WERI-Rb-1 (cell line): ENCODE data around the gene LHPP.

Source experiments
- DNase-seq: peaks from one replicate; pipeline ENCODE4 v3.0.0-alpha.2; 2020
- H3K27ac ChIP-seq: fragments of 250-450 bp; sonication (Bioruptor Pico); 2 replicates; pipeline ENCODE4 v1.5.1; 2020; ENCODE audit warnings: mild to moderate bottlenecking, moderate library complexity
- H3K27me3 ChIP-seq: fragments of 250-450 bp; sonication (Bioruptor Pico); 2 replicates; pipeline ENCODE4 v1.5.1; 2021; ENCODE audit warnings: mild to moderate bottlenecking, low read depth, moderate library complexity; ENCODE audit not compliant: insufficient read depth, severe bottlenecking
- H3K36me3 ChIP-seq: fragments of 250-450 bp; sonication (Bioruptor Pico); 2 replicates; pipeline ENCODE4 v1.5.1; 2020; ENCODE audit warnings: mild to moderate bottlenecking, moderate library complexity
- H3K4me3 ChIP-seq: 2 replicates; pipeline ENCODE4 v1.5.1; 2011; ENCODE audit warnings: low read depth, mild to moderate bottlenecking, control low read depth, low read length
- H3K9me3 ChIP-seq: fragments of 250-450 bp; sonication (Bioruptor Pico); 2 replicates; pipeline ENCODE4 v1.5.1; 2021; ENCODE audit warnings: mild to moderate bottlenecking, moderate library complexity; ENCODE audit not compliant: severe bottlenecking
- CTCF ChIP-seq: IDR thresholded peaks from 2 replicates; pipeline ENCODE4 v1.5.1; 2011; ENCODE audit warnings: low read depth, mild to moderate bottlenecking, control low read depth, inconsistent platforms, low read length

The LHPP gene

GRCh38 chr10:124622158-124622557 lies 160.5 kb downstream of the LHPP start:
- Histone ChIP-seq H3K36me3 (no peaks in the 10 kb centered on the region; the same call in 1 of the 2 replicates), H3K27me3 (no peaks in the 10 kb centered on the region), H3K9me3 (no peaks in the 10 kb centered on the region), H3K4me3 (no peak overlapping the region), H3K27ac (no peak overlapping the region)
- TF ChIP-seq CTCF, result no peak
- no peak for DNase-seq

- H3K9me3 ChIP-seq, result no peaks in the 10 kb centered on the region
- TF ChIP-seq CTCF, result no peak
- no peak for DNase-seq
- no peak overlapping the region for H3K4me3 ChIP-seq
- H3K27me3 ChIP-seq, result no peaks in the 10 kb centered on the region
- no peaks in the 10 kb centered on the region; the same call in 1 of the 2 replicates for H3K36me3 ChIP-seq
- no peak overlapping the region for H3K27ac ChIP-seq
These were observed 161.4 kb downstream of the LHPP start for GRCh38 chr10:124622866-124623536.

DNA sequence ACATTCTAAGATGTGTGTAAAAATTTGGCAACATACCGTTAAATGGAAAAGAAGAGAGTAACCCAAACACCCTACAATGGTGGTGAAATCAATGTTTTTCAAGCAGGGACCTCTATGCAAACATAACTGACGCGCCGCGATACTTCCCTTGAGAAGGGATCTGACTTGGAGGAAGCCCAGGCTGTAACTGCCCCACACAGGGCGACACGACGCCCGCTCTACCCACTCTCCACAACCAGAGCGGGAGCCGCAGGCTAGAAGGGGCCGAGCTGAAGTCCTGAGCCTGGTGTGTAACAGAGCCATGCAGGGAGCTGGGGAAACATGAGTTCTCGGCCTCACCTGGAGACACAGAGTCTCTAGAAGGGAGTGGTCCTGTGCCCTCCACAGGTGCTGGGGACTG lies 162.4 kb downstream of the LHPP start:
- no peak overlapping the region for H3K27ac ChIP-seq

DNA sequence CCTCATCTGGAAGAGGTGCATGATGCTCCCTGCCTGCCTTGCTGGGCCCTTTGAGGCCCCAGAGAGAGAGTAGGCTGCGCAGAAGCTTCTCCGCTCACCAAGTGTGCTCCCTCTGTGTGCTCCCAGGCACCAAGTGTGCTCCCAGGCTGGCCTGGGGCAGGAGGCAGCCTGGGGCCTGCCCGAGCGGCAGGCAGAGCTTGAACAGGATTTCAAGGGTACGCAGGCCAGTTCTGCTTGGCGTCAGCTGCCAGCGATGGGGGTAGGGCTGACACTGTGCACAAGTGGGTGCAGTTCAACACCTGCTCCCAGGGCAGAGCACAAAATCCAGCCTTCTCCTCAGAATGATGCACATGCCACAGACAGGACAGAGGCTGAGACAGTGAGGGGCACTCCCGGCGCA lies 162.8 kb downstream of the LHPP start:
- DNase-seq, result no peak
- no peaks in the 10 kb centered on the region for H3K27me3 ChIP-seq
- no peak overlapping the region for H3K4me3 ChIP-seq
- H3K27ac ChIP-seq, result no peak overlapping the region
- no peaks in the 10 kb centered on the region for H3K9me3 ChIP-seq
- H3K36me3 ChIP-seq, result no peaks in the 10 kb centered on the region
- TF ChIP-seq CTCF, result no peak

More for the DNA sequence above, 162.4 kb downstream of the LHPP start:
- DNase-seq, result no peak
- no peaks in the 10 kb centered on the region for H3K9me3 ChIP-seq
- no peaks in the 10 kb centered on the region for H3K27me3 ChIP-seq
- no peak overlapping the region for H3K4me3 ChIP-seq
- no peaks in the 10 kb centered on the region for H3K36me3 ChIP-seq
- no peak for TF ChIP-seq CTCF

- Histone ChIP-seq H3K27me3 (no peaks in the 10 kb centered on the region), H3K9me3 (no peaks in the 10 kb centered on the region), H3K4me3 (no peak overlapping the region), H3K27ac (no peak overlapping the region), H3K36me3 (no peaks in the 10 kb centered on the region)
- DNase-seq, result no peak
- no peak for TF ChIP-seq CTCF
These were observed 163.3 kb downstream of the LHPP start for GRCh38 chr10:124624895-124625294.

- TF ChIP-seq CTCF, result no peak
- no peaks in the 10 kb centered on the region for H3K36me3 ChIP-seq
These were observed 164.2 kb downstream of the LHPP start for GRCh38 chr10:124625831-124626238.

More at GRCh38 chr10:124625831-124626238, 164.2 kb downstream of the LHPP start:
- H3K27me3 ChIP-seq, result no peaks in the 10 kb centered on the region
- no peak for DNase-seq
- no peak overlapping the region for H3K27ac ChIP-seq
- no peak overlapping the region for H3K4me3 ChIP-seq
- H3K9me3 ChIP-seq, result no peaks in the 10 kb centered on the region
